NCI-H2227 treated with DMSO at 0.1 percent for 48 hours (cell line): ENCODE data around the gene MCTP1.
"Not testable (repeated sequence)": the region's sequence is repeated elsewhere in the genome, so short reads cannot be mapped to it uniquely, and the experiment has no call there.

Experiments used
- DNase-seq: peaks from one replicate; lab custom pipeline; 2025; lab: John Stamatoyannopoulos, UW

MCTP1 gene

DNA sequence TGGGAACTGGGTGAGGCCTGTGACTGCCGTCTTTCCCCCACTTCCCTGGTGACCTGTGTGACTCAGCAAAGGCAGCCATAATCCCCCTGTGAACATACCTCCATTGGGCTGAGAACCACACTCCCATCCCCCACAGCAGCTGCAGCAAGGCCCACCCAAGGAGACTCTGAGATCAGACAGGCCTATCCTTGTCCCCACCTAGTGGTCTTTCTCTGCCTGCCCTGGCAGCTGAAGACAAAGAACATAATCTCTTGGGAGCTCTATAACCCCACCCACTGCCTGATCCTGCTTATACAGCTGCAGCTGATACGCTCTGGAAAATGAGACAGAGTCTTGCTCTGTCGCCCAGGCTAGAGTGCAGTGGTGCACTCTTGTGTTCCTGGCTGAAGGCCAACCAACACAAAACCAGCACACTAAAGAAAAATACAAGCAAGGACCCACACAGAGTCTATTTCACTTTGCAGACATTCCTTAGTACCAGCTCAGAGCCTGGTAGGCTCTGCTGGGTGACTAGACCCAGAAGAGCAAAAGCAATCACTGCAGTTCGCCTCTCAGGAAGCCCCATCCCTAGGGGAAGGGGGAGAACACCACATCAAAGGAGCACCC is 106.7 kb downstream of the MCTP1 start:
- DNase-seq, result no peak

DNA sequence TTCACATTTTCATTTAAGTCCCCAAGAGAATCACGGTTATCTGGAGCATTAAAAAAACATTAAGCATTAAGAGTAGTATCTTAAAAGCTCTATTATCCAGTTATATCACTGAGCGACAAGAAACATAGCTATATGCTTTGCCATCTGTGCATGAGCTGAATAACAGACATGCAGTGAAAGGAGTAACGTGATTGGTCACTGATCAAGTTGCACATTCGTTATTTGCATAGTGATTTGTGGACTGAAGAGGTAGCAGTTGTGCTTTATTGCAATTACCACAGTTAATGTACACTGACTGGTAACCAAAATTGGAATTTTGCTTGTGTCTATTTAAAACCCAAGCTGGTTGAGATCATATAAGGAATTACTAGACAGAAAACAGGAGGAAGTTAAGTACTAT is 107.4 kb downstream of the MCTP1 start:
- no peak for DNase-seq

DNA sequence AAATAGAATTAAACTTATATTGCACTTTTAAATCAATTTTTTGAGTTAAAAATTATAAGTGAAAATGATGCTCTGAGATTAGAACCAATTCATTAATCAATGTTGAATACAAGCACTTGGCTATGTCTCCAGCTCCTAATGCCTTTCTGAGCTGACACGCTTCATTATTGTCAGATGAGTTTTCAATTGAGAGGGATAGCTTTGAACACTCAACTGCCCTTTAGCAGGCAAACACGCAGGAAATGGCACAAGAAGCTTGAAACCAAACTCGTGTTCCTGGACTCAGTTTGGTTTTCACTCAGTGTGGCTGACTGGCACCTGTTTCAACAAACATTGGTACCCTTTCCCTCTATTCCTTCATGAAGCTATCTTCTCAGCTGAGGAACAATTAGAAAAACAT is 109.8 kb downstream of the MCTP1 start:
- DNase-seq, result no peak

DNA sequence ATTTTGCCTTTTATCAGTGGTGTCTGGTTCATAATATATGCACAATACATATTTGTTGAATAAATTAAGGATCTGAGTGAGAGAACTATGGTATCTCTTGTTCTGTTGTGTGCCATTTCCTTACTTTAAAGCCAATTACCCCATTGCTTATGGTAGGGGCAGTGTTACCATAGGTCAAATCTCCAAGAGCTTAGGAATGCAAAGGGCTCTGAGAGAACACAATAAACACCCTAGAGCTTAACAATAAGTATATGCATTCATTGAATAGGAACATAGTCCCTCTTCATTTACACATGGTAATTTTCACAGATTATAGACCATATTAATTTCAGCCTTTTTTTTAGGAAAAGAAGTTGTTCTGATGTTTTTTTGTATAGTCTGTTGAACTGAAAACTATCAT is 112.2 kb downstream of the MCTP1 start:
- DNase-seq, result no peak

DNA sequence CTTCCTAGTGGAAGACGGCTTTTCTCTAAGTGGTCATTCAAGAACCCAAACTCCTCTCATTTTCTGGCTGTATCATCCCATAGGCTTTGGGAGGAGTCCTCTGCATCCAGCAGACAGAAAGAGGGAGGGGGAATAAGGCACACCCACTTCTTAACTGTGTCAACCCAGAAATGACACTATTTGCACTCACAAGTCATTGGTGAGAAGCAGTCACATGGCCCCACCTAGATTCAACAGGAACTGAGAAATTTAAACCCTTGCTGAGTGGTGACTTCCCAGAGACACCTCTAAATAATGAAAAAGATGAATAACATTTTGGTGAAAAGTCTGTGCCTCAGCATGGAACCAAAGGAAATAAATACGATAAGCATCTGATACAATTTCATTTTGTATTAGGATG is 120.0 kb downstream of the MCTP1 start:
- DNase-seq, result no peak

DNA sequence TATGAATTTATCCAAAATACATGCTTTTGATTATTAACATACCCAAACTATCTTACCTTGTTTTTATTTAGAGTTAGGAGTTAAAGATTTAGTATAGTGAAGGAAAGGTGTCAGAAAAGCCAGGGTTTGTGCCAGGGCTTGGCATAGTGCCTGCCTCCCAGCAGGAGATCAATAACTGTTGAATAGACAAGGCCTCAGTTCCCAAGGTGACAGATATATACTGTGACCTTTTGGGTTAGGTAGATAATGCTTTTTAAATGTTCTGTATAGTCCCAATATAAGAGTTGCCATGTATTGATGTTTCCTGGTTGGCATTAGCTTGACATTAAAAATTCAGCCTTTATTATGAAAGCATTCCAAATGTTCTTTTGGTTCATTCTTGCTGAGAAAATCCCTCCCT is 121.8 kb downstream of the MCTP1 start:
- no peak for DNase-seq

DNA sequence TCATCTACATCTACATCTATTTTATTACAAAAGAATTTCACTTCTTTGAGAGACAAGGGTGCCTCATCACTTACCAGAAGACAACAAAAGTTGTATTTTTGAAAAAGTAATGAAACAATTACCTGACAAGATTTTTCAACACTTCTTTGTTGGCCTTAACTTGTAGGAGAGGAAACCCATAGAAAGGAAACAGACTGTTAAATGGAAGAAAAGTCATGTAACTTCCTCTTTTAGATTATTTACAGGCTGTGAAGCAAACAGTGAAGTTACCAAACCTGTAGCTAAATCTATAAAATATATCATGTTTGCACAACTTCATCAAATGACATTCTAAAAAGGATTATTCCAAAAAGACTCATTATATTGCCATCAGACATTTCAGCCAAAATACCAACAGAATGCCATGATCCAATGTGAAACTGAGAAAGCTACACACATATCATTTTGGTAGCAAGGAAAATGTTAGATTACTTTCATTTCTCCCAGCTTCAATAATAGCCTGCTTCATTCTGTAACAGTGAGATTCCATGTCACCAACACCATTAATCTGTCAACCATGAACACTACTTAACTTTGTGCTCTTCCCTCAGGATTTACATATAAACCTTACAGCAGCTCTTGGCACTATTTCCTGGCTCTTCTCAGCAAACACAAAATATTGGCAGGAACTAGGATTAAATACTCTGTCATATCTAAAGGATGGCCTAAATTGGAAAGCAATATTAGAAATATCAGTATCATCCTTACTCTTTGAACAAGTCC is 122.5 kb downstream of the MCTP1 start:
- no peak for DNase-seq

DNA sequence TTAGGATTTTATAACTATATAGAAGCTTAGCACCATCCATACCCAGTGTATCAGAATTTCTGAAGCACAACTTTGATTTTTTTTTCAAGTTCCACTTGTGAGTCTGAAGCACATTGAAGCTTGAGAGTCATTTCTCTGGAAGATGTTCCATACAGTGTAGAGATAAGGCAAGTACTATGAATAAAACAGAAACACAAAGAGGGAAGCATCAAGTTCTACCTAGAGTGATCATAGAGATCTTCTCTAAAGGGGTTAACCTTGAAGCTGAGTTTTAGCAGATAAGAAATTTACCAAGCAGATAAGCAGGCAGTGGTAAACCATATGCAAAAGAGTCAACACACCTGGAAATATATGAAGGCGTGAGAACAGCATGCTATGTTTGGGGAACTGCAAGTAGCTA is 125.3 kb downstream of the MCTP1 start:
- no peak for DNase-seq

DNA sequence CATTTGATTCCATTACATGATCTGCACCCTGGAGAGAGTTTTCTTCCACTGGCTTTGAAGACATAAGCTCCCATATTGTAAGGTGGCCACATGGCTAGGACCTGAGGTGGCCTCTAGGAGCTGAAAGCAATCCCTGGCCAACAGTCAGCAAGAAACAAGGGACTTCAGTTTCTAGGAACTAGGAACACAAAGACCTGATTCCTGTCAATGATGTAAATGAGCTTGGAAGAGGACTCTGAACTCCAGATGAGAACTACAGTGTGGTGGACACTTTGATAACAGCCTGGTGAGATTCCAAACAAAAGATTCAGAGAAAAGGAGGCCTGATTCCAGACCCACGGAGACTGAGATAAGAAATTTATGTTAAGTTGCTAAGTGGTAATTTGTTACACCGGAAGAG is 129.0 kb downstream of the MCTP1 start:
- no peak for DNase-seq

DNA sequence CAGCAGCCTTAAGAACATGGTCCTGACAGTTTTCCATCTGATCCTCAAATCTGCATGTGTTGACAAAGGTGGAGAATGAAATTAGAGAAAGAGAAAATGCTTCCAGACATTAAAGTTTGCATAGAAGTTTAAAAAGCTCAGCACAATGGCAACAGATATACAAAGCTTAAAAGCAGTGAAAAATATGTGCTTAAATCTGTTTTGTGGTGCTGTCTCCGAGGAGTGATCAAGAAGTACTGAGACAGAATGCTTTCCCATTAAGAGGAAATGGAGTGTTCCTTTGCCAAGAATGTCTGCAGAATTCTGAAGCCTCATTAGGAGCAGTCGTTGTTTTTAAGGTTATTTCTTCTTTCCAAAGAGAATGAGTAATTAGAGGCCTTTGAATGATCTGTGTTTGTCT is 131.4 kb downstream of the MCTP1 start:
- DNase-seq, result no peak

DNA sequence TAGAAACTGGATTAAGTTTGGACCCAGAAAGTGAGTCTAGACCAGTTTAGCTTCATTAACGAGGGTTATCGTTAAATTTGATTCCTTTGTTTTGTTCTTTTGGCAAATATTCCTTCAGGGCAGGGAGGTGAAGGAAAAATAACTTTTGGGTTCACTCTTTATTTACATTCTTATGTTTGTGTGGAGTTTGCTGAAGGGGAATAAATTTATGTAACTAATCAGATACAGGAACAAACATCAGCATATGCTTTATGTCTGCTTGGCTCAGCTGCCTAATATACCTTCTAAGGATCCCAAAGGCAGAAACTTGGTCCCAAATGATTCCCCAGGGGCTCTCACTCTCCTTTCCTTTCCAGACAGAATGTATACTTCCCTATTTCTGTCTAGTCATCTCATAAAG is 132.4 kb downstream of the MCTP1 start:
- DNase-seq, result no peak

DNA sequence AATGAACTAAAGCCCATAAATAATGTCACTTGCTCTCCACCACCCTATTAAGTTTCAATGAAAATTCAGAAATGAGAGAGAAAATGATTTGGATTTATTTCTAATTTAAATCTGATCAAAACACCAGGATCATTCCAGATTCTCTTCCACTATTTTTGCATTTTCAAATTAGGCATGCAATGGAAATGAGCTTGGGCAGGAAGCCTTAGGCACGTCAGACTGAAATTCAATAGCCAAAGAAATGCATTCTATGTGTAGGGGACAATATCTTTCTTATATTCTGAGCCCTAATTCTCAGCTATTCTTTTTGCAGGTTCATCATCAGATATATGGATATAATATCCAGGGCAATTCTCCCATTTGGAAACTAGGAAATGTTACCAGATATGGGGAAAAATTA is 132.8 kb downstream of the MCTP1 start:
- no peak for DNase-seq

DNA sequence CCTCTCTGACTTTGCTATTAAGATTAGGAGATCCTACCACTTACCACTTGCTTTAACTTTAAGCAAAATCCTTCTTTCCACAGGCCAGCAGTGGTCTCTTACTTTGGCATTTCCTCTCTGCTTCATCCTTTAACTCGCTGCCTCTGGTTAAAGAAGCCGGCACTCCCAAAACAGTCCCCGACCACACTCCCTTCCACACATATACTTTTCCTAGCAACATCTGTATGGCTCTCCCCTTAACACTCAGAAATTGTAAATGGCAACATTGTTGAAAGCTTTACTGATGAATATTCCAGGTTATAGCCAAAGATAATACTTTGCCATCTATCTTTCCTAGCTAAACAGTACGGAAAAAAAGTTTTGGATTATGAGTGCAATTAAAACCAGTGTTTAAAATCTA is 133.2 kb downstream of the MCTP1 start:
- no peak for DNase-seq

DNA sequence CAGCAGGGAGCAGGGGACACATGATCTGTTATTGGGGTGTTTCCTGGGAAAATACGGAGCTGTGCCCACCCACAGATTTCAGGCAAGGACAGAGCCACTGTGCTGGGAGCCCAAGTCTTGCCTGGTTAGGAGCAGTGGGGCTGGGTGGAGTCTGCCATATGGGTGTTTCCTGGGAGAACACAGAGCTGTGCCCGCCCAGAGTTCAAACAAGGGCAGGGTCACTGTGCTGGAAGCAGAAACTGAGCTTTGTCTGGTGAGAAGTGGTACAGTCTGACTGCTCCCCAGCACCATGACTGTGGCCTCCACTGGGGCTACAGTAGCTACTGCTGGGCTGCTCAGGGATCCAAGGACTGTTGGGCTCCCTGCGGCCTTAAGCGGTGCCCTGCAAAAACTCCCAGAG is 135.5 kb downstream of the MCTP1 start:
- no peak for DNase-seq

DNA sequence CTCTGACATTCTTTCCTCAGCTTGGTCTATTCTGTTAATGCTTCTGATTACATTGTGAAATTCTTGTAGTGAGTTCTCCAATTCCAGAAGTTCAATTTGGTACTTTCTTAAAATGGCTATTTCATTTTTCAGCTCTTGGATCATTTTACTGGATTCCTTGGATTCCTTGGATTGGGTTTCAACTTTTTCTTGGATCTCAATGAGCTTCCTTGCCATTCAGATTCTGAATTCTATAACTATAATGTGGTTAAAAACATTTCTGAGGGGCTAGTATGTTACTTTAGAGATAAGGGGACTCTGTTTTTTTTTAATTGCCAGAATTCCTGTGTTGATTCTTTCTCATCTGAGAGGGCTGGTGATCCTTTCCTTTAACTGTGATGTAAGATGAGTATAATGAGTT is 136.4 kb downstream of the MCTP1 start:
- no peak for DNase-seq

DNA sequence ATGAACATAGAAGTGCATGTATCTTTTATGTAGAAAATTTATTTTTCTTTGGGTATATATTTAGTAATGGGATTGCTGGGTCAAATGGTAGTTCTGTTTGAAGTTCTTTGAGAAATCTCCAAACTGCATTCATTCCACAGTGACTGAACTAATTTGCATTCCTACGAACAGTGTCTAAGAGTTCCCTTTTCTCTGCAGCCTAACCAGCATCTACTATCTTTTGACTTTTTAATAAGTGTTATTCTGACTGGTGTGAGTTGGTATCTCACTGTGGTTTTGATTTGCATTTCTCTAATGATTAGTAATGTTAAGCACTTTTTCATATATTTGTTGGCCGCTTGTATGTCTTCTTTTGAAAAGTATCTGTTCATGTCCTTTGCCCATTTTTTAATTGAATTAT is 141.0 kb downstream of the MCTP1 start:
- DNase-seq, result not testable (repeated sequence)

DNA sequence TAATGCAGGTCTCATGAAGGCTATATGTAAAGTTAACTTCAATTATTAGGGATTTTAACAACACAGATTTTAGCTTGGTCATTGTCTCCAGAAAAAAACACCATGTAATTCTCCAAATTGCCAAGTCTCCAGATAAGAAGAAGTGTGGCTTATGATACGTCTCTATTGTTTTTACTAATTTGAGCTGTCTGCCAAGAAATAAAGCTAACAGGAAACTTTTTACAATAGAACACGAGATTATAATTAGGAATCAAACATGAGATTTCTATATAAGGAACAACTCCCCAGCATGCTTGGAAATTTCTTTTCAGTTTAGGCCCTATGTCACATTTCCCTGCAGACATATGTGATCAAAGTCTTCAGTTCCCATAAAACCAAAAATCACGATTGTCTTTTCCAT is 142.7 kb downstream of the MCTP1 start:
- no peak for DNase-seq

DNA sequence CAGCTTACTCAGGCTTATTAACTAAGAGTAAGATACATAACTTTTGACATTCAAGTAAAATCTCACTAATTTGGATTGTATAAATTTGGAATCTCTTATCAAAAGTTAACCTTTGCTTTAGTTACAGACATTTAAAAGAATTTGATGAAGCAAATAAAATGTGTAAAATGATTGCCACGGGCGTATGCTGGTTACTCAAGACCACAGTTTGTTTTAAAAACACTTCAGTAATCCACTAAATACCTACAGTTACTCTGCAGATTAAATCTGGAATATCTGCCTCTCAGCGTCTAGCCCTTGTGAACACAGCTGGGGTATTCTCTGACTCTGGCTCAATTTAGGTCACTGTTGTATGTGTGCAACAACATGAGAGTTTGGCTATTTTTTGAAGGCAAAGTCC is 143.8 kb downstream of the MCTP1 start:
- DNase-seq, result no peak

DNA sequence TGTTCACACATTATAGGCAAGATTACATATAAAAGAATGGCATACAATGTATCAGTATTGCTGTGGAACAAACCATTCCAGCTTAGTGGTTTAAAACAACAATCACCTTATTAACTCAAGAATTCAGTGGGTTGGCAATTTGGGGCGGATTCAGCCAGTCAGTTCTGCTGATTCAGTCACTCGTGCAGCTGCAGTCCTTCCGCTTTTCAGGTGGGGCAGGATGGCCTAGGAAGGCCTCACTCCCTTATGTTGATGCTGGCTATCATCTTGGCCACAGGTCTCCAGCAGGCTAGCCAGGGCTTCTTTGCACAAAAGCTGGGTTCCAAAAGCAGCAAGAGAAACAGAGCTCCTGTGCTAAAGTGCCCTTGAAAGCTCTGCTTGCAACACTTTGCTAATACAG is 150.6 kb downstream of the MCTP1 start:
- DNase-seq, result no peak

DNA sequence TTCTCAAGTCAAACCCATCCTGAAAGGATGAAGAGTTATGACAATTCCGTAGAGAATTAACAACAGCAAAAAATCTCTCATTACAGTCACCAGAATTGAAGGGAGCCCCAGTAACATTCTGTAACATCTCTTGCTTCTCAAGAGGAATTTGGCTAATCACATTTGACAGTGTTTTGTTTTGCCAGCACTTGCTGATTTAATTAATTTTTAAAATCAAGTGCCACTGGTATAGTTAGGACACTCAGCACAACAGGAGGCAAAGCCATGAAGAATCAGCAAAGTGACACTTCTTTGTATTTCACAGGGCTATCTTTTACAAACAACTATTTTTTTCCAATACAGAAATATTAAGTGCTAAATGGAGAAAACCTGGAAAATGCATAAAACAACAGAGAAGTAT is 152.8 kb downstream of the MCTP1 start:
- no peak for DNase-seq

DNA sequence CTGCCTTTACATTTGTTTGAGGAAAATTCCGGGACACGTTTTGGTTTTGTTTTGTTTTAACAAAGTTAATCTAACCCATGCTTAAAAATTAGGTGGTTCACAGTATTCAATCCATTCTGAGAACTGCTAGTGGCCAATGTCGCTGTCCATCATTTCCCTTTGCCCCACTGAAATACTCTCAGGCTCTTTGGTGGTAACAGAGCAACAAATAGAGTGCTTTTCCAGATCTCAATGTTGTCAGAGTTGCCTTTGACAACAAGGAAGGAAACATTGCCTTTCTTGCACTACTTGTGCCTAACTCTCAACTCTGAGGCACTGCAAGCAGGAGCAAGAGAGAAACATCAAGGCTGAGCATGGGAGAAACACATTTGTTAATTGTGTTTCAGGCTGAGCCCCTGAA is 154.0 kb downstream of the MCTP1 start:
- DNase-seq, result no peak

DNA sequence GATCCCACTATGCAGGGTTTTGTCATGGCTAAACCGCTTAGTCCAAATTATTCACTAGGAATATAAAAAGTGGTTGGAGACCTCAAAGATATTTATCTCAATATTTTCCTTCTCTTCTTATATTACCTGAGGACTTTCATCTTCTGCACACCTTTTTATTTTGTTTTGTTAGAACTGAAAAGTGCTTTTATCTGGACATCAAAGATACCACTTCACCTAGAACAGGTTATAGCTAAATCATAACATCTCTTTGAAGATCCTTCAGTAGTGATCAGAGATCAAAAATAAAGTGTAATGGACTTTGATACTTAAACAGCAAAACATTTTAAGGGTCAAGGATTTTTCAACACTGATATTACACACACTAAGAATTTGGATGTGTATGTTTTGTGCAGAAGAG is 160.2 kb downstream of the MCTP1 start:
- no peak for DNase-seq

DNA sequence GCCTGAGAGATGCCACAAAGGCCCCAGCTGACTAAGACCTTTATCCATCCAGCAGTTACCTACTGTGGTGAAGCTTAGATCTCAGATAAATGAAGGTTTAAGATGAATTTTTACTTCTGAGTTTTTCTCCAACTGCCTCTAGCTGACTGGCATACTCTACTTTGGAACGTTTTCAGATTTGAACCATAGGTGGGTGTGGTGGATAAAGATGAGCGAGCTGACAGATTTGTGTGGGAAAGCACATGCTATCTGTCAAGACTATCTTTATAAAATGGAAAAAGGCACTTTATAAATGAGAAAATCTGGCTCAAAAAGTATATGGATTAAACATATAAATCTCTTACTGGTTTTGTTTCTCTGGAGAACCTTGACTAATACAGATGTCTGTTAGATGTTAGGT is 160.8 kb downstream of the MCTP1 start:
- no peak for DNase-seq

DNA sequence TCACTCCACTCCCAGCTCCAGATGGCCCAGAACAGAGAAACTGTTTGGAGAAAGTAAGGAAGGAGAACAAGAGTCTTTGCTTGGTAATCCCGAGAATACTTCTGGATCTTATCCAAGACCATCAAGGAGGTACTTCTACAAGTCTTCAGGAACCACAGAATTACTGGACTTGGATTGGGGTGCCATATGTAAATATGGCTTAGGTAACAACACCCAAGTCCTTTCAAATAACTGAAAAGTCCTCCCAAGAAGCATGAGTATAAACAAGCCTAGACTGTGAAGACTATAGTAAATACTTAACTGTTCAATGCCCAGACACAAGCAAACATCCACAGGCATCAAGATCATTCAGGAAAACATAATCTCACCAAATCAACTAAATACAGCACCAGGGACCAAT is 170.0 kb downstream of the MCTP1 start:
- DNase-seq, result no peak
